Adrenal gland (tissue), 12 donors: ENCODE results near the gene DYRK1A. TPM values are rescaled to one million over a fixed set of nuclear protein-coding genes. Genes with fewer than 3 reads are reported as not detected.

Experiments
- DNase-seq, 7 donors: peaks; one replicate each; pipeline ENCODE4 v3.0.0-alpha.2; 2019 to 2020
- H3K27ac ChIP-seq, 5 donors: fragments of 200-600 bp; sonication (generic) in 4 of 5; 1 replicate in 3 of 5; 2 replicates in 2 of 5; pipeline versions ENCODE4 v1.5.1 to v1.8.0; 2016 to 2020; ENCODE audit warnings: mild to moderate bottlenecking in 1 of 5
- H3K27me3 ChIP-seq: fragments of 200-600 bp; 2 replicates; pipeline ENCODE4 v1.8.0; 2021
- H3K36me3 ChIP-seq, 2 donors: fragments of 200-600 bp; replicated peaks in 1 of 2; 1 replicate in 1 of 2; 2 replicates in 1 of 2; pipeline versions ENCODE4 v1.5.1 to v1.8.0; 2018 to 2022
- H3K4me1 ChIP-seq, 2 donors: fragments of 200-600 bp; replicated peaks in 1 of 2; 1 replicate in 1 of 2; 2 replicates in 1 of 2; pipeline versions ENCODE4 v1.5.1 to v1.8.0; 2018 to 2021
- H3K4me3 ChIP-seq, 4 donors: fragments of 200-600 bp; sonication (generic) in 3 of 4; one replicate each; pipeline ENCODE4 v1.5.1; 2016 to 2018
- H3K9me3 ChIP-seq, 3 donors: fragments of 200-600 bp; sonication (generic) in 1 of 3; replicated peaks in 1 of 3; 1 replicate in 2 of 3; 2 replicates in 1 of 3; pipeline versions ENCODE4 v1.5.1 to v1.8.0; 2016 to 2021
- POLR2A ChIP-seq, 2 donors: fragments of 450-650 bp; IDR thresholded peaks; one replicate each; pipeline ENCODE4 v1.6.1; 2017; ENCODE audit warnings: antibody characterized with exemption in 2 of 2, mild to moderate bottlenecking in 2 of 2, moderate library complexity in 1 of 2
- WGBS, 4 donors: extraction: QIAGEN DNeasy Blood & Tissue Kit in 2 of 4; methylation state at CpG; one replicate each; pipeline versions ENCODE4 v1.1.5 to v1.1.7; 2013 to 2017; 5-methylcytosine and 5-hydroxymethylcytosine counted together
- intact Hi-C, 2 donors: fragments of 100-400 bp; cut with DNase I; formaldehyde crosslinking; loops; one replicate each; pipeline versions ENCODE4 v1.14.1 to v1.15.0; 2022 to 2023
- polyA plus RNA-seq, 3 donors: library from polyadenylated mRNA; stranded (reverse); fragments of 200-250 nt in 2 of 3; fragments of 350-450 nt in 1 of 3; fragmentation: Illumina TruSeq in 1 of 3; extraction: RNeasy Lipid Tissue Mini Kit (QIAGEN cat#74804) in 1 of 3; gene quantifications; one replicate each; pipeline ENCODE4 v1.2.3, GENCODE V29; 2013 to 2014
- total RNA-seq, 9 donors: library from RNA; depleted of rRNA in 4 of 9; stranded (reverse); fragments of >200 nt in 4 of 9; fragments of 120-200 nt in 1 of 9; fragmentation: NEBNext Ultra II Directional in 1 of 9; extraction: Animal tissue kit (Norgen Biotek cat#: 25700) in 1 of 9; gene quantifications; one replicate each; pipeline versions ENCODE4 v1.1.0 to v1.2.4, GENCODE V29; 2013 to 2023
- TF ChIP-seq, protein P1 (sequence below), 6 experiments: fragments of 450-650 bp in 4 of 6; fragments of 200-600 bp in 2 of 6; sonication (generic) in 1 of 6; IDR thresholded peaks; 1 replicate in 5 of 6; 2 replicates in 1 of 6; pipeline versions ENCODE4 v1.5.1 to v1.8.0; 2016 to 2021; ENCODE audit warnings: antibody characterized with exemption in 6 of 6, mild to moderate bottlenecking in 2 of 6, moderate library complexity in 1 of 6
- donor health status: healthy with polysubstance abuse.
- donor health status: Bipolar disorder and iron deficiency.
- donor health status: DM: yes; HTN: yes; CAD: no.
- donor health status: DM: no; HTN: no; CAD: no.
- donor health status: DM: no; HTN: no; CAD: no.
- donor health status: DM: yes; HTN: yes; CAD: no.

The DYRK1A gene
- total and polyA plus RNA-seq, 12 donors: 23.6 to 92.3 (median 57.7) TPM

GRCh38 chr21:37474342-37474741, 107.8 kb downstream of the DYRK1A start:
- Histone ChIP-seq H3K9me3 (no peaks in the 10 kb centered on the region), H3K27me3 (no peaks in the 10 kb centered on the region), H3K4me3 (no peak overlapping the region), H3K27ac (peak overlapping the region in 1 of 5 donors; percentile 14), H3K36me3 (no peaks in the 10 kb centered on the region), H3K4me1 (peaks cover 0 to 60% of the 10 kb centered on the region in 2 donors)
- DNase-seq: no peak
- intact Hi-C loops: no loop called here
- 89 to 92% (median 90%) methylated on average over 3 of the region's 3 CpGs for WGBS, 4 donors
- no peak for TF ChIP-seq POLR2A (IDR thresholded peaks at IDR 0.05)
- TF ChIP-seq, protein P1, sequence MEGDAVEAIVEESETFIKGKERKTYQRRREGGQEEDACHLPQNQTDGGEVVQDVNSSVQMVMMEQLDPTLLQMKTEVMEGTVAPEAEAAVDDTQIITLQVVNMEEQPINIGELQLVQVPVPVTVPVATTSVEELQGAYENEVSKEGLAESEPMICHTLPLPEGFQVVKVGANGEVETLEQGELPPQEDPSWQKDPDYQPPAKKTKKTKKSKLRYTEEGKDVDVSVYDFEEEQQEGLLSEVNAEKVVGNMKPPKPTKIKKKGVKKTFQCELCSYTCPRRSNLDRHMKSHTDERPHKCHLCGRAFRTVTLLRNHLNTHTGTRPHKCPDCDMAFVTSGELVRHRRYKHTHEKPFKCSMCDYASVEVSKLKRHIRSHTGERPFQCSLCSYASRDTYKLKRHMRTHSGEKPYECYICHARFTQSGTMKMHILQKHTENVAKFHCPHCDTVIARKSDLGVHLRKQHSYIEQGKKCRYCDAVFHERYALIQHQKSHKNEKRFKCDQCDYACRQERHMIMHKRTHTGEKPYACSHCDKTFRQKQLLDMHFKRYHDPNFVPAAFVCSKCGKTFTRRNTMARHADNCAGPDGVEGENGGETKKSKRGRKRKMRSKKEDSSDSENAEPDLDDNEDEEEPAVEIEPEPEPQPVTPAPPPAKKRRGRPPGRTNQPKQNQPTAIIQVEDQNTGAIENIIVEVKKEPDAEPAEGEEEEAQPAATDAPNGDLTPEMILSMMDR (IDR thresholded peaks at IDR 0.05): no peak

DNA sequence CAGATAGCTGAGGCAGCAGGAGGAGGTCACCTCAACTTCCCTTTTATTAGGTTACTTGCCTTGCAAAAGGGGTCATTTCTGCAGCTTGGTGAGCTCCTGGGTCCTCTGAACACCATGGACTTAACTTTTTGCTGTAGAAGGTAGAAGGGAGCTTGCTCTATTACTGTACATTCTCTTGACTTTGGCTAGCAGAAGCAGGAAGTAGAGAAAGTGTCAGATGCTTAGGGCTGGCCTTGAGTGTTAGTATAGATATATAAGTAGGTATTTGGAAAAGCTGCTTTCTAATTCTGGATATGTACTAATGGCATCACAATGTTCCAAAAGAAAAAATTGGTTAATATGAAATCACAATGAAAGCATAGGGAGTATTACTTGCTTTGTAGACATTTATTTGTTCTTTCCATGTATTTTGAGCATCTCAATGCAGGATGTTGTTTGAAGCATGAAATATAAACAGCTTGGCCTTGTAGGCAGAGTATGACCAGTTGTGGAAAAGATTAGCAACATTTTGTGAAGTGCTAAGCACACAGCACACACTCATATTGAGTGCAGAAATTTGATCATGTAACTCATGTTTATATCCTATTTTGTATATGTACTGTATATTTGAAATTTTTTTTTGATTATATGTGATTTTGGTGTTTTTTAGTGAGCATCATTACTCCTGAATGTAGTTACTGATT, 108.8 kb downstream of the DYRK1A start:
- DNase-seq: no peak
- no peaks in the 10 kb centered on the region for H3K9me3 ChIP-seq
- no peaks in the 10 kb centered on the region for H3K27me3 ChIP-seq
- TF ChIP-seq, protein P1 (IDR thresholded peaks at IDR 0.05): no peak
- TF ChIP-seq POLR2A (IDR thresholded peaks at IDR 0.05): no peak
- H3K4me1 ChIP-seq: peaks cover 0 to 60% of the 10 kb centered on the region in 2 donors
- intact Hi-C loops: no loop called here
- H3K4me3 ChIP-seq: no peak overlapping the region
- H3K36me3 ChIP-seq: peaks cover 0 to under 1% of the 10 kb centered on the region in 2 donors
- peak overlapping the region in 1 of 5 donors; percentile 14 for H3K27ac ChIP-seq

DNA sequence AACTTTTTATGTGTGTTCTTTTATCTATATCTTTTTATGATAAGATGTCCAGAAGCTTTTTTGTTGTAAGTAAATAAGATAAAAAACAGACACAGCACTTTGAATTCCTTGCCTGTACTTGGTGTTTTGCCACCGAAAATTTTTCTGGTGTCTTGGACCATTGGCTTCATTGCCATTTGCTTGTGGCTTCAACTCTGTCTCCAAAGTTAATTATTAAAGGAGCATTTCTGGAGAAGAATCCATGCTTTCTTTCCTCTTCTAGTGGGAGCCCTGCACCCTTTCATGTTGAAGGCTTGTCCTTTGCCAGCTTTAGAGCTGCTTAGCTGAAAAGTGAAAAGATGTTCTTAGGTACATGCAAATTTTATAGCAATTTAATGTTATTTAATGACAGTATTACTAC, 112.2 kb downstream of the DYRK1A start:
- Histone ChIP-seq H3K36me3 (peaks cover 0 to 17% of the 10 kb centered on the region in 2 donors), H3K27me3 (no peaks in the 10 kb centered on the region), H3K9me3 (no peaks in the 10 kb centered on the region), H3K27ac (no peak overlapping the region), H3K4me1 (peaks cover 0 to 48% of the 10 kb centered on the region in 2 donors), H3K4me3 (no peak overlapping the region)
- DNase-seq: no peak
- 34 to 43% (median 41%) methylated on average over 1 of the region's 1 CpG for WGBS, 4 donors
- TF ChIP-seq, protein P1 (IDR thresholded peaks at IDR 0.05): no peak
- TF ChIP-seq POLR2A (IDR thresholded peaks at IDR 0.05): no peak
- intact Hi-C loops: no loop called here

- intact Hi-C loops: no loop called here
- Histone ChIP-seq H3K9me3 (no peaks in the 10 kb centered on the region), H3K27me3 (no peaks in the 10 kb centered on the region), H3K36me3 (peaks cover 0 to 27% of the 10 kb centered on the region in 2 donors), H3K4me1 (peaks cover 0 to 6% of the 10 kb centered on the region in 2 donors), H3K4me3 (no peak overlapping the region), H3K27ac (no peak overlapping the region)
- 88 to 100% (median 96%) methylated on average over 5 to 7 of the region's 7 CpGs for WGBS, 4 donors
- DNase-seq: no peak
- TF ChIP-seq, protein P1 (IDR thresholded peaks at IDR 0.05): no peak
- TF ChIP-seq POLR2A (IDR thresholded peaks at IDR 0.05): no peak
Measured at GRCh38 chr21:37483776-37484175, 117.2 kb downstream of the DYRK1A start.
